ENCODE data around the gene NUP93. TPM values are rescaled to one million over a fixed set of nuclear protein-coding genes. Genes with fewer than 3 reads are reported as not detected.

The NUP93 gene
- total and polyA plus RNA-seq, 11 donors, result 21.8 to 49.0 (median 27.8) TPM

GRCh38 chr16:56777001-56777400 is 47.1 kb downstream of the NUP93 start:
- whole genome bisulfite sequencing, 4 donors, result 85 to 88% (median 86%) methylated on average over 5 of the region's 5 CpGs
- no peak overlapping the region for H3K27ac ChIP-seq
- H3K4me1 ChIP-seq, result peaks cover 0 to 15% (median 6%) of the 10 kb centered on the region in 12 donors
- DNase-seq (no peak), ATAC-seq (no peak)
- no peak overlapping the region for H3K4me3 ChIP-seq
- no peaks in the 10 kb centered on the region for H3K27me3 ChIP-seq
- intact Hi-C loops (cut with DNase I), result no loop called here
- no peaks in the 10 kb centered on the region for H3K36me3 ChIP-seq
- no peak for TF ChIP-seq CTCF (IDR thresholded peaks at IDR 0.05)
- TF ChIP-seq POLR2A (IDR thresholded peaks at IDR 0.05), result no peak
- H3K9me3 ChIP-seq, result no peaks in the 10 kb centered on the region

GRCh38 chr16:56777482-56777881 is 47.6 kb downstream of the NUP93 start:
- Histone ChIP-seq H3K4me1 (peaks cover 0 to 11% (median 6%) of the 10 kb centered on the region in 12 donors), H3K27ac (no peak overlapping the region), H3K36me3 (no peaks in the 10 kb centered on the region), H3K9me3 (no peaks in the 10 kb centered on the region), H3K4me3 (no peak overlapping the region), H3K27me3 (no peaks in the 10 kb centered on the region)
- no peak for DNase-seq
- no peak for ATAC-seq
- 94 to 97% (median 96%) methylated on average over 5 of the region's 5 CpGs for WGBS, 4 donors
- intact Hi-C loops (cut with DNase I), result no loop called here
- TF ChIP-seq CTCF (IDR thresholded peaks at IDR 0.05), result no peak
- TF ChIP-seq POLR2A (IDR thresholded peaks at IDR 0.05), result no peak

GRCh38 chr16:56779906-56780305 is 50.0 kb downstream of the NUP93 start:
- no peaks in the 10 kb centered on the region for H3K9me3 ChIP-seq
- WGBS, 4 donors, result 54 to 81% (median 71%) methylated on average over 1 of the region's 1 CpG
- H3K36me3 ChIP-seq, result no peaks in the 10 kb centered on the region
- no peak overlapping the region for H3K27ac ChIP-seq
- H3K27me3 ChIP-seq, result no peaks in the 10 kb centered on the region
- DNase-seq (no peak), ATAC-seq (no peak)
- peaks cover 0 to 11% (median 6%) of the 10 kb centered on the region in 12 donors for H3K4me1 ChIP-seq
- H3K4me3 ChIP-seq, result no peak overlapping the region
- TF ChIP-seq CTCF (IDR thresholded peaks at IDR 0.05) (no peak), POLR2A (IDR thresholded peaks at IDR 0.05) (no peak)
- intact Hi-C loops (cut with DNase I), result loop anchor here in 1 of 10 donors (10.0 kb wide), 1 partner anchor 175 kb away; the partner anchor contains the start of gene MT2A

GRCh38 chr16:56780646-56781045 is 50.7 kb downstream of the NUP93 start:
- no peaks in the 10 kb centered on the region for H3K36me3 ChIP-seq
- intact Hi-C loops (cut with DNase I), result loop anchor here in 1 of 10 donors (10.0 kb wide), 1 partner anchor 176 kb away; the partner anchor contains the start of gene MT2A
- H3K27me3 ChIP-seq, result no peaks in the 10 kb centered on the region
- H3K4me3 ChIP-seq, result no peak overlapping the region
- no peak overlapping the region for H3K27ac ChIP-seq
- no peak for ATAC-seq
- DNase-seq, result no peak
- WGBS, 4 donors, result 89 to 95% (median 93%) methylated on average over 3 of the region's 3 CpGs
- H3K9me3 ChIP-seq, result no peaks in the 10 kb centered on the region
- no peak for TF ChIP-seq CTCF (IDR thresholded peaks at IDR 0.05)
- no peak for TF ChIP-seq POLR2A (IDR thresholded peaks at IDR 0.05)
- peaks cover 0 to 11% (median 6%) of the 10 kb centered on the region in 12 donors for H3K4me1 ChIP-seq
